HepG2 (cell line): ENCODE measurements around the gene MACROD2. TPM values are rescaled to one million over a fixed set of nuclear protein-coding genes. Genes with fewer than 3 reads are reported as not detected.

Experiments used
- ATF7-NPFF ChIP-seq: sonication (generic); formaldehyde crosslinking; IDR thresholded peaks from 2 replicates; pipeline ENCODE4 v1.8.1; 2023; ENCODE audit warnings: mild to moderate bottlenecking, low read depth, missing genetic modification reagents, moderate library complexity
- GABPA ChIP-seq, 2 experiments: IDR thresholded peaks; 2 replicates each; pipeline ENCODE4 v1.6.1; 2011 to 2016; ENCODE audit warnings: low read depth in 2 of 2, low read length in 1 of 2, missing biosample characterization in 1 of 2, missing genetic modification characterization in 1 of 2
- GZF1 ChIP-seq: sonication (generic); formaldehyde crosslinking; IDR thresholded peaks from 2 replicates; pipeline ENCODE4 v1.5.1; 2020; ENCODE audit warnings: mild to moderate bottlenecking, missing genetic modification reagents
- HOXA7 ChIP-seq: sonication (generic); formaldehyde crosslinking; IDR thresholded peaks from 2 replicates; pipeline ENCODE4 v1.8.1; 2022; ENCODE audit warnings: mild to moderate bottlenecking, missing genetic modification reagents, moderate library complexity
- KDM3A ChIP-seq: IDR thresholded peaks from 2 replicates; pipeline ENCODE4 v1.6.1; 2018; ENCODE audit warnings: low read depth, missing compliant biosample characterization
- NRL ChIP-seq: sonication (generic); formaldehyde crosslinking; IDR thresholded peaks from 2 replicates; pipeline ENCODE4 v1.5.0; 2020; ENCODE audit warnings: missing genetic modification reagents, mild to moderate bottlenecking, moderate library complexity, borderline replicate concordance
- PAWR ChIP-seq: sonication (generic); formaldehyde crosslinking; IDR thresholded peaks from 2 replicates; pipeline ENCODE4 v1.4.0; 2020; ENCODE audit warnings: missing genetic modification reagents, mild to moderate bottlenecking, borderline replicate concordance
- POLR2AphosphoS5 ChIP-seq: IDR thresholded peaks from 2 replicates; pipeline ENCODE4 v1.6.1; 2012; ENCODE audit warnings: low read depth, low read length
- PREB ChIP-seq: sonication (generic); formaldehyde crosslinking; IDR thresholded peaks from 2 replicates; pipeline ENCODE4 v1.4.0; 2020; ENCODE audit warnings: missing genetic modification reagents
- REL ChIP-seq: sonication (generic); formaldehyde crosslinking; conservative IDR thresholded peaks from 2 replicates; pipeline ENCODE4 v1.8.0; 2022; ENCODE audit warnings: mild to moderate bottlenecking, missing genetic modification reagents, moderate library complexity
- ZFYVE20 ChIP-seq: sonication (generic); formaldehyde crosslinking; IDR thresholded peaks from 2 replicates; pipeline ENCODE4 v1.8.0; 2023; ENCODE audit warnings: low read depth, mild to moderate bottlenecking, moderate library complexity, missing genetic modification reagents, borderline replicate concordance
- ZNF598 ChIP-seq: sonication (generic); formaldehyde crosslinking; IDR thresholded peaks from 2 replicates; pipeline ENCODE4 v1.5.1; 2020; ENCODE audit warnings: mild to moderate bottlenecking, missing genetic modification reagents, borderline replicate concordance
- ZNF740 ChIP-seq: sonication (generic); formaldehyde crosslinking; IDR thresholded peaks from 2 replicates; pipeline ENCODE4 v1.4.0; 2020; ENCODE audit warnings: missing genetic modification reagents
- ZNF766 ChIP-seq: sonication (generic); formaldehyde crosslinking; IDR thresholded peaks from 2 replicates; pipeline ENCODE4 v1.5.0; 2020; ENCODE audit warnings: missing genetic modification reagents, borderline replicate concordance
- ZSCAN30 ChIP-seq: sonication (generic); formaldehyde crosslinking; IDR thresholded peaks from 2 replicates; pipeline ENCODE4 v1.5.0; 2020; ENCODE audit warnings: mild to moderate bottlenecking, missing genetic modification reagents
- polyA plus RNA-seq, 8 experiments: library from polyadenylated mRNA; depleted of rRNA in 3 of 8; stranded (reverse) in 7 of 8; unstranded in 1 of 8; fragments of >200 nt; fragmentation: Illumina TruSeq in 4 of 8; extraction: Trizol in 4 of 8; gene quantifications; 2 replicates each; pipeline versions ENCODE4 v1.2.1 to v1.2.3, GENCODE V29; 2011 to 2016; ENCODE audit warnings: low read depth in 4 of 8, missing spikeins in 1 of 8, mixed read lengths in 1 of 8; ENCODE audit not compliant: insufficient read depth in 1 of 8
- total RNA-seq, 5 experiments: library from RNA; depleted of rRNA; stranded (reverse); fragments of >200 nt; fragmentation: Illumina TruSeq; extraction: Trizol; gene quantifications; 2 replicates each; pipeline ENCODE4 v1.2.3, GENCODE V29; 2016; ENCODE audit warnings: low read depth in 1 of 5
- TF ChIP-seq, protein P1 (sequence below): sonication (generic); formaldehyde crosslinking; IDR thresholded peaks from 2 replicates; pipeline ENCODE4 v1.4.0; 2020; ENCODE audit warnings: low read depth, mild to moderate bottlenecking, missing genetic modification reagents
- TF ChIP-seq, protein P2 (sequence below): IDR thresholded peaks from 2 replicates; pipeline ENCODE4 v1.6.1; 2016; ENCODE audit warnings: low read depth, borderline replicate concordance
- TF ChIP-seq, protein P3 (sequence below): sonication (generic); formaldehyde crosslinking; IDR thresholded peaks from 2 replicates; pipeline ENCODE4 v1.9.0; 2022; ENCODE audit warnings: low read depth, missing genetic modification reagents
- TF ChIP-seq, protein P4 (sequence below): sonication (generic); formaldehyde crosslinking; conservative IDR thresholded peaks from 2 replicates; pipeline ENCODE4 v1.8.0; 2022; ENCODE audit warnings: low read depth, missing genetic modification reagents

The MACROD2 gene
- total and polyA plus RNA-seq, 2 of the 13 experiments (the other 11 are each of a cell fraction or from before 2014, with no cell fraction given) = 0.13 to 0.51 TPM

- TF ChIP-seq ZNF740 (CRISPR knock-in tag) = no peak
- TF ChIP-seq, protein P1, sequence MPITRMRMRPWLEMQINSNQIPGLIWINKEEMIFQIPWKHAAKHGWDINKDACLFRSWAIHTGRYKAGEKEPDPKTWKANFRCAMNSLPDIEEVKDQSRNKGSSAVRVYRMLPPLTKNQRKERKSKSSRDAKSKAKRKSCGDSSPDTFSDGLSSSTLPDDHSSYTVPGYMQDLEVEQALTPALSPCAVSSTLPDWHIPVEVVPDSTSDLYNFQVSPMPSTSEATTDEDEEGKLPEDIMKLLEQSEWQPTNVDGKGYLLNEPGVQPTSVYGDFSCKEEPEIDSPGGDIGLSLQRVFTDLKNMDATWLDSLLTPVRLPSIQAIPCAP (CRISPR knock-in tag) = no peak
- TF ChIP-seq KDM3A (CRISPR knock-in tag) = peak; percentile 68
- TF ChIP-seq ZNF598 (CRISPR knock-in tag) = no peak
- no peak for TF ChIP-seq GZF1
- no peak; the same call in 1 of the 2 replicates for TF ChIP-seq ZNF766
- TF ChIP-seq, protein P2, sequence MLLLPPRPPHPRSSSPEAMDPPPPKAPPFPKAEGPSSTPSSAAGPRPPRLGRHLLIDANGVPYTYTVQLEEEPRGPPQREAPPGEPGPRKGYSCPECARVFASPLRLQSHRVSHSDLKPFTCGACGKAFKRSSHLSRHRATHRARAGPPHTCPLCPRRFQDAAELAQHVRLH = peak; percentile 35; the same call in 1 of the 2 replicates
- TF ChIP-seq POLR2AphosphoS5 = 0 out of 2 replicates have a peak, but pooled peaks have one; percentile 42
- no peak for TF ChIP-seq GABPA (IDR thresholded peaks at IDR 0.05; ENCODE audit: low read depth, low read length)
- peak; percentile 73; the same call in 1 of the 2 replicates for TF ChIP-seq GABPA (CRISPR knock-in tag; IDR thresholded peaks at IDR 0.05; ENCODE audit: low read depth)
- no peak for TF ChIP-seq ZFYVE20 (CRISPR knock-in tag)
- no peak for TF ChIP-seq PAWR (CRISPR knock-in tag)
- no peak for TF ChIP-seq ZSCAN30 (CRISPR knock-in tag)
- no peak for TF ChIP-seq ATF7-NPFF (CRISPR knock-in tag)
- TF ChIP-seq NRL (CRISPR knock-in tag) = no peak
- TF ChIP-seq, protein P3, sequence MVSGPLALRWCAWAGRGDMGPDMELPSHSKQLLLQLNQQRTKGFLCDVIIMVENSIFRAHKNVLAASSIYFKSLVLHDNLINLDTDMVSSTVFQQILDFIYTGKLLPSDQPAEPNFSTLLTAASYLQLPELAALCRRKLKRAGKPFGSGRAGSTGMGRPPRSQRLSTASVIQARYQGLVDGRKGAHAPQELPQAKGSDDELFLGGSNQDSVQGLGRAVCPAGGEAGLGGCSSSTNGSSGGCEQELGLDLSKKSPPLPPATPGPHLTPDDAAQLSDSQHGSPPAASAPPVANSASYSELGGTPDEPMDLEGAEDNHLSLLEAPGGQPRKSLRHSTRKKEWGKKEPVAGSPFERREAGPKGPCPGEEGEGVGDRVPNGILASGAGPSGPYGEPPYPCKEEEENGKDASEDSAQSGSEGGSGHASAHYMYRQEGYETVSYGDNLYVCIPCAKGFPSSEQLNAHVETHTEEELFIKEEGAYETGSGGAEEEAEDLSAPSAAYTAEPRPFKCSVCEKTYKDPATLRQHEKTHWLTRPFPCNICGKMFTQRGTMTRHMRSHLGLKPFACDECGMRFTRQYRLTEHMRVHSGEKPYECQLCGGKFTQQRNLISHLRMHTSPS = no peak
- no peak for TF ChIP-seq REL (CRISPR knock-in tag)
- TF ChIP-seq HOXA7 (CRISPR knock-in tag) = no peak
- TF ChIP-seq, protein P4, sequence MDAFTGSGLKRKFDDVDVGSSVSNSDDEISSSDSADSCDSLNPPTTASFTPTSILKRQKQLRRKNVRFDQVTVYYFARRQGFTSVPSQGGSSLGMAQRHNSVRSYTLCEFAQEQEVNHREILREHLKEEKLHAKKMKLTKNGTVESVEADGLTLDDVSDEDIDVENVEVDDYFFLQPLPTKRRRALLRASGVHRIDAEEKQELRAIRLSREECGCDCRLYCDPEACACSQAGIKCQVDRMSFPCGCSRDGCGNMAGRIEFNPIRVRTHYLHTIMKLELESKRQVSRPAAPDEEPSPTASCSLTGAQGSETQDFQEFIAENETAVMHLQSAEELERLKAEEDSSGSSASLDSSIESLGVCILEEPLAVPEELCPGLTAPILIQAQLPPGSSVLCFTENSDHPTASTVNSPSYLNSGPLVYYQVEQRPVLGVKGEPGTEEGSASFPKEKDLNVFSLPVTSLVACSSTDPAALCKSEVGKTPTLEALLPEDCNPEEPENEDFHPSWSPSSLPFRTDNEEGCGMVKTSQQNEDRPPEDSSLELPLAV (CRISPR knock-in tag) = no peak
- TF ChIP-seq PREB (CRISPR knock-in tag) = no peak
These were observed 990.8 kb downstream of the MACROD2 start (continued) for GRCh38 chr20:14986026-14986655.
